BJ (cell line): ENCODE data around the gene WNT5B. TPM values are rescaled to one million over a fixed set of nuclear protein-coding genes. Genes with fewer than 3 reads are reported as not detected.

Experiments
- CTCF ChIA-PET: fragments of 350-600 bp; formaldehyde crosslinking; extraction: SDS; loops from one replicate; lab custom pipeline; 2021; ENCODE audit warnings: antibody characterized with exemption, inconsistent platforms; lab: Yijun Ruan, JAX
- POLR2A ChIA-PET: fragments of 300-600 bp; sonication (Branson Sonifier 250); formaldehyde crosslinking; extraction: SDS; loops from one replicate; lab custom pipeline; 2021; ENCODE audit warnings: antibody characterized with exemption; lab: Charles Lee
- DNase-seq: peaks from one replicate; pipeline ENCODE4 v3.0.0-alpha.2; 2011; ENCODE audit warnings: low read depth
- H3K27me3 ChIP-seq: 2 replicates; pipeline ENCODE4 v1.6.0; 2011; ENCODE audit warnings: low read length; ENCODE audit not compliant: control insufficient read depth, insufficient read depth
- H3K36me3 ChIP-seq: 2 replicates; pipeline ENCODE4 v1.5.1; 2011; ENCODE audit warnings: low read length; ENCODE audit not compliant: control insufficient read depth, insufficient read depth
- H3K4me3 ChIP-seq: 2 replicates; pipeline ENCODE4 v1.5.1; 2011; ENCODE audit warnings: low read depth, mild to moderate bottlenecking, control low read depth, low read length
- CTCF ChIP-seq: IDR thresholded peaks from 2 replicates; pipeline ENCODE4 v1.5.1; 2011; ENCODE audit warnings: low read depth, mild to moderate bottlenecking, control low read depth, inconsistent platforms, low read length, moderate library complexity; ENCODE audit not compliant: insufficient read depth
- polyA plus RNA-seq: library from polyadenylated mRNA; depleted of rRNA; stranded (reverse); fragments of >200 nt; gene quantifications from 2 replicates; pipeline ENCODE4 v1.2.3, GENCODE V29; 2011

The WNT5B gene
- polyA plus RNA-seq, 1 experiment = 57.3 TPM

GRCh38 chr12:1657688-1658087, 28.7 kb downstream of the WNT5B start:
- TF ChIP-seq CTCF = no peak
- POLR2A ChIA-PET = no interaction called here
- no peak for DNase-seq

GRCh38 chr12:1660304-1661187, 31.5 kb downstream of the WNT5B start:
- CTCF ChIA-PET = interaction anchor here (0.6 to 10.9 kb wide), 5 partner anchors 8 to 279 kb away, joined by 3 to 242 read pairs (median 6); no protein-coding TSS in a partner anchor
- POLR2A ChIA-PET = no interaction called here
- TF ChIP-seq CTCF = no peak
- H3K36me3 ChIP-seq = no peaks in the 10 kb centered on the region
- no peak for DNase-seq
- H3K4me3 ChIP-seq = no peak overlapping the region
- H3K27me3 ChIP-seq = no peaks in the 10 kb centered on the region

More at GRCh38 chr12:1657688-1658087, 28.7 kb downstream of the WNT5B start:
- H3K36me3 ChIP-seq = no peaks in the 10 kb centered on the region
- H3K4me3 ChIP-seq = no peak overlapping the region
- CTCF ChIA-PET = interaction anchor here (10.9 kb wide), 1 partner anchor 130 kb away, joined by 242 read pairs; no protein-coding TSS in a partner anchor
- no peaks in the 10 kb centered on the region for H3K27me3 ChIP-seq

- CTCF ChIA-PET = interaction anchor here (0.8 to 10.9 kb wide), 3 partner anchors 9 to 126 kb away, joined by 5 to 242 read pairs (median 12); no protein-coding TSS in a partner anchor
- DNase-seq = peak; percentile 37
- POLR2A ChIA-PET = no interaction called here
- no peak for TF ChIP-seq CTCF
- Histone ChIP-seq H3K27me3 (no peaks in the 10 kb centered on the region), H3K4me3 (peak overlapping the region; percentile 47), H3K36me3 (no peaks in the 10 kb centered on the region)
Observed at GRCh38 chr12:1661553-1662335, 32.7 kb downstream of the WNT5B start.

- H3K4me3 ChIP-seq = no peak overlapping the region
- ChIA-PET CTCF (no interaction called here), POLR2A (no interaction called here)
- no peak for DNase-seq
- peak; percentile 44 for TF ChIP-seq CTCF
- H3K27me3 ChIP-seq = no peaks in the 10 kb centered on the region; the same call in 1 of the 2 replicates
- H3K36me3 ChIP-seq = no peaks in the 10 kb centered on the region
Observed at GRCh38 chr12:1662761-1663439, 33.9 kb downstream of the WNT5B start.
